SK-N-SH treated with all-trans-retinoic acid at 6 μM for 48 hours (cell line): Measurements from ENCODE around the gene YIPF7.

Experiments used
- ARNTL ChIP-seq: fragments of 450-650 bp; formaldehyde crosslinking; IDR thresholded peaks from 2 replicates; pipeline ENCODE4 v1.5.0; 2020; ENCODE audit warnings: low read depth, mild to moderate bottlenecking, moderate library complexity, borderline replicate concordance
- BACH2 ChIP-seq: fragments of 250-450 bp; sonication (Bioruptor Pico); IDR thresholded peaks from 2 replicates; pipeline ENCODE4 v1.9.0; 2021; ENCODE audit warnings: mild to moderate bottlenecking, borderline replicate concordance
- GLIS3 ChIP-seq: fragments of 250-450 bp; sonication (Bioruptor Pico); IDR thresholded peaks from 2 replicates; pipeline ENCODE4 v1.5.0; 2020; ENCODE audit warnings: mild to moderate bottlenecking, moderate library complexity
- ISL1 ChIP-seq: fragments of 250-450 bp; sonication (Bioruptor Pico); IDR thresholded peaks from 2 replicates; pipeline ENCODE4 v2.1.2; 2022; ENCODE audit warnings: mild to moderate bottlenecking, moderate library complexity
- PPARA ChIP-seq: fragments of 250-450 bp; sonication (Bioruptor Pico); IDR thresholded peaks from 2 replicates; pipeline ENCODE4 v1.5.0; 2020; ENCODE audit warnings: mild to moderate bottlenecking, borderline replicate concordance
- SNAI2 ChIP-seq: fragments of 250-450 bp; sonication (Bioruptor Pico); IDR thresholded peaks from 2 replicates; pipeline ENCODE4 v1.5.0; 2020; ENCODE audit warnings: mild to moderate bottlenecking, moderate library complexity
- TCF4 ChIP-seq: fragments of 250-450 bp; sonication (Bioruptor Pico); IDR thresholded peaks from 2 replicates; pipeline ENCODE4 v1.8.0; 2021; ENCODE audit warnings: mild to moderate bottlenecking, moderate library complexity, borderline replicate concordance
- TOX ChIP-seq: fragments of 250-450 bp; sonication (Bioruptor Pico); IDR thresholded peaks from 2 replicates; pipeline ENCODE4 v1.8.0; 2021; ENCODE audit warnings: mild to moderate bottlenecking, moderate library complexity, borderline replicate concordance
- ZFP3 ChIP-seq: fragments of 250-450 bp; sonication (Bioruptor Pico); IDR thresholded peaks from 2 replicates; pipeline ENCODE4 v1.5.0; 2020; ENCODE audit warnings: mild to moderate bottlenecking, moderate library complexity
- ZFP30 ChIP-seq: fragments of 450-650 bp; formaldehyde crosslinking; IDR thresholded peaks from 2 replicates; pipeline ENCODE4 v1.5.0; 2022; ENCODE audit warnings: mild to moderate bottlenecking, moderate library complexity
- TF ChIP-seq, protein P1 (sequence below): fragments of 250-450 bp; sonication (Bioruptor Pico); IDR thresholded peaks from 2 replicates; pipeline ENCODE4 v1.5.0; 2020; ENCODE audit warnings: mild to moderate bottlenecking, moderate library complexity
- TF ChIP-seq, protein P2 (sequence below): fragments of 250-450 bp; sonication (Bioruptor Pico); IDR thresholded peaks from 2 replicates; pipeline ENCODE4 v1.5.1; 2020; ENCODE audit warnings: low read depth, mild to moderate bottlenecking, moderate library complexity

DNA sequence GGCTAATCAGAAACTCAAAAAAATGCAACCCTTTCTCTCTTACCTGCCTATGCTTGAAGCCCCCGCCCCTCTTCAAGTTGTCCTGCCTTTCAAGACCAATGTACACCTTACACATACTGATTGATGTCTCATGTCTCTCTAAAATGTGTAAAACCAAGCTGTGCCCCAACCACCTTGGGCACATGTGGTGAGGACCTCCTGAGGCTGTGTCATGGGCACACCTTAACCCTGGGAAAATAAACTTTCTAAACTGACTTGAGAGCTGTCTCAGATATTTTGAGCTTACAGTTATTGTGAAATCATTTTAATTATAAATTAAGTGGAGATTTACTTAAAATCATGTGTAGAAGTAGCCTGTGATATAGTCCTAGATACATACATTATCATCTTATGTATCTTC is 49.0 kb upstream of the YIPF7 start:
- TF ChIP-seq ZFP3 (CRISPR knock-in tag) (no peak), GLIS3 (CRISPR knock-in tag) (no peak), PPARA (no peak), TOX (CRISPR knock-in tag) (no peak), ZFP30 (CRISPR knock-in tag) (no peak), ISL1 (CRISPR knock-in tag) (no peak), BACH2 (CRISPR knock-in tag) (no peak), TCF4 (no peak), SNAI2 (CRISPR knock-in tag) (no peak), ARNTL (CRISPR knock-in tag) (no peak)
- TF ChIP-seq, protein P1, sequence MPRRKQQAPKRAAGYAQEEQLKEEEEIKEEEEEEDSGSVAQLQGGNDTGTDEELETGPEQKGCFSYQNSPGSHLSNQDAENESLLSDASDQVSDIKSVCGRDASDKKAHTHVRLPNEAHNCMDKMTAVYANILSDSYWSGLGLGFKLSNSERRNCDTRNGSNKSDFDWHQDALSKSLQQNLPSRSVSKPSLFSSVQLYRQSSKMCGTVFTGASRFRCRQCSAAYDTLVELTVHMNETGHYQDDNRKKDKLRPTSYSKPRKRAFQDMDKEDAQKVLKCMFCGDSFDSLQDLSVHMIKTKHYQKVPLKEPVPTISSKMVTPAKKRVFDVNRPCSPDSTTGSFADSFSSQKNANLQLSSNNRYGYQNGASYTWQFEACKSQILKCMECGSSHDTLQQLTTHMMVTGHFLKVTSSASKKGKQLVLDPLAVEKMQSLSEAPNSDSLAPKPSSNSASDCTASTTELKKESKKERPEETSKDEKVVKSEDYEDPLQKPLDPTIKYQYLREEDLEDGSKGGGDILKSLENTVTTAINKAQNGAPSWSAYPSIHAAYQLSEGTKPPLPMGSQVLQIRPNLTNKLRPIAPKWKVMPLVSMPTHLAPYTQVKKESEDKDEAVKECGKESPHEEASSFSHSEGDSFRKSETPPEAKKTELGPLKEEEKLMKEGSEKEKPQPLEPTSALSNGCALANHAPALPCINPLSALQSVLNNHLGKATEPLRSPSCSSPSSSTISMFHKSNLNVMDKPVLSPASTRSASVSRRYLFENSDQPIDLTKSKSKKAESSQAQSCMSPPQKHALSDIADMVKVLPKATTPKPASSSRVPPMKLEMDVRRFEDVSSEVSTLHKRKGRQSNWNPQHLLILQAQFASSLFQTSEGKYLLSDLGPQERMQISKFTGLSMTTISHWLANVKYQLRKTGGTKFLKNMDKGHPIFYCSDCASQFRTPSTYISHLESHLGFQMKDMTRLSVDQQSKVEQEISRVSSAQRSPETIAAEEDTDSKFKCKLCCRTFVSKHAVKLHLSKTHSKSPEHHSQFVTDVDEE (CRISPR knock-in tag), result no peak
- TF ChIP-seq, protein P2, sequence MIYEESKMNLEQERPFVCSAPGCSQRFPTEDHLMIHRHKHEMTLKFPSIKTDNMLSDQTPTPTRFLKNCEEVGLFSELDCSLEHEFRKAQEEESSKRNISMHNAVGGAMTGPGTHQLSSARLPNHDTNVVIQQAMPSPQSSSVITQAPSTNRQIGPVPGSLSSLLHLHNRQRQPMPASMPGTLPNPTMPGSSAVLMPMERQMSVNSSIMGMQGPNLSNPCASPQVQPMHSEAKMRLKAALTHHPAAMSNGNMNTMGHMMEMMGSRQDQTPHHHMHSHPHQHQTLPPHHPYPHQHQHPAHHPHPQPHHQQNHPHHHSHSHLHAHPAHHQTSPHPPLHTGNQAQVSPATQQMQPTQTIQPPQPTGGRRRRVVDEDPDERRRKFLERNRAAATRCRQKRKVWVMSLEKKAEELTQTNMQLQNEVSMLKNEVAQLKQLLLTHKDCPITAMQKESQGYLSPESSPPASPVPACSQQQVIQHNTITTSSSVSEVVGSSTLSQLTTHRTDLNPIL (CRISPR knock-in tag), result no peak
